Measurements from ENCODE around the gene ANO3.

GRCh38 chr11:26473216-26474194, 141.6 kb downstream of the ANO3 start:
- TF ChIP-seq, protein P1, sequence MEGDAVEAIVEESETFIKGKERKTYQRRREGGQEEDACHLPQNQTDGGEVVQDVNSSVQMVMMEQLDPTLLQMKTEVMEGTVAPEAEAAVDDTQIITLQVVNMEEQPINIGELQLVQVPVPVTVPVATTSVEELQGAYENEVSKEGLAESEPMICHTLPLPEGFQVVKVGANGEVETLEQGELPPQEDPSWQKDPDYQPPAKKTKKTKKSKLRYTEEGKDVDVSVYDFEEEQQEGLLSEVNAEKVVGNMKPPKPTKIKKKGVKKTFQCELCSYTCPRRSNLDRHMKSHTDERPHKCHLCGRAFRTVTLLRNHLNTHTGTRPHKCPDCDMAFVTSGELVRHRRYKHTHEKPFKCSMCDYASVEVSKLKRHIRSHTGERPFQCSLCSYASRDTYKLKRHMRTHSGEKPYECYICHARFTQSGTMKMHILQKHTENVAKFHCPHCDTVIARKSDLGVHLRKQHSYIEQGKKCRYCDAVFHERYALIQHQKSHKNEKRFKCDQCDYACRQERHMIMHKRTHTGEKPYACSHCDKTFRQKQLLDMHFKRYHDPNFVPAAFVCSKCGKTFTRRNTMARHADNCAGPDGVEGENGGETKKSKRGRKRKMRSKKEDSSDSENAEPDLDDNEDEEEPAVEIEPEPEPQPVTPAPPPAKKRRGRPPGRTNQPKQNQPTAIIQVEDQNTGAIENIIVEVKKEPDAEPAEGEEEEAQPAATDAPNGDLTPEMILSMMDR (IDR thresholded peaks at IDR 0.05) = no peak
- no peak for TF ChIP-seq POLR2A (IDR thresholded peaks at IDR 0.05)

All from gastroesophageal sphincter (tissue), 3 donors.